Right lobe of liver (tissue), 6 donors: Measurements from ENCODE around the gene ANKLE2. TPM values are rescaled to one million over a fixed set of nuclear protein-coding genes. Genes with fewer than 3 reads are reported as not detected.

Experiments used
- ATAC-seq, 4 donors: fragments of 200-7000 bp; cut with Tn5 transposase; one replicate each; pipeline ENCODE4 v1.9.1; 2020; ENCODE audit warnings: mild to moderate bottlenecking in 4 of 4, moderate library complexity in 4 of 4
- DNase-seq, 3 donors: peaks; one replicate each; pipeline ENCODE4 v3.0.0-alpha.2; 2020
- H3K27ac ChIP-seq, 3 donors: fragments of 200-600 bp; one replicate each; pipeline ENCODE4 v1.8.0; 2022
- H3K27me3 ChIP-seq, 2 donors: fragments of 200-600 bp; one replicate each; pipeline ENCODE4 v1.8.0; 2022
- H3K36me3 ChIP-seq, 4 donors: fragments of 200-600 bp; sonication (generic) in 1 of 4; one replicate each; pipeline versions ENCODE4 v1.5.1 to v1.8.0; 2017 to 2022; ENCODE audit warnings: control low read depth in 1 of 4
- H3K4me1 ChIP-seq, 4 donors: fragments of 200-600 bp; sonication (generic) in 1 of 4; one replicate each; pipeline versions ENCODE4 v1.5.1 to v1.8.0; 2017 to 2022; ENCODE audit warnings: control low read depth in 1 of 4
- H3K4me3 ChIP-seq, 3 donors: fragments of 200-600 bp; one replicate each; pipeline ENCODE4 v1.8.0; 2022
- H3K9me3 ChIP-seq, 4 donors: fragments of 200-600 bp; sonication (generic) in 1 of 4; one replicate each; pipeline versions ENCODE4 v1.5.1 to v1.8.0; 2017 to 2022; ENCODE audit warnings: control low read depth in 1 of 4
- POLR2A ChIP-seq: fragments of 450-650 bp; IDR thresholded peaks from one replicate; pipeline ENCODE4 v1.6.1; 2017; ENCODE audit warnings: antibody characterized with exemption, mild to moderate bottlenecking
- WGBS: methylation state at CpG from one replicate; pipeline ENCODE4 v1.1.6; 2018; ENCODE audit warnings: low coverage, low lambda C conversion rate; ENCODE audit not compliant: insufficient coverage; ENCODE audit errors: missing lambda C conversion rate; 5-methylcytosine and 5-hydroxymethylcytosine counted together
- intact Hi-C, 2 donors: fragments of 100-400 bp; cut with DNase I; formaldehyde crosslinking; loops; one replicate each; pipeline versions ENCODE4 v1.11.2 to v1.14.1; 2022
- total RNA-seq, 6 experiments: library from RNA; depleted of rRNA in 2 of 6; stranded (reverse); fragments of >200 nt in 2 of 6; fragmentation: NEBNext Ultra II Directional in 3 of 6; extraction: Animal tissue kit (Norgen Biotek cat#: 25700) in 3 of 6; gene quantifications; one replicate each; pipeline versions ENCODE4 v1.1.0 to v1.2.4, GENCODE V29; 2016 to 2023
- TF ChIP-seq, protein P1 (sequence below), 4 donors: fragments of 200-600 bp in 3 of 4; fragments of 450-650 bp in 1 of 4; IDR thresholded peaks; one replicate each; pipeline versions ENCODE4 v1.5.1 to v1.8.0; 2016 to 2022; ENCODE audit warnings: antibody characterized with exemption in 4 of 4, mild to moderate bottlenecking in 2 of 4
- donor health status: DM: no; HTN: yes; CAD: no.
- donor health status: DM: no; HTN: no; CAD: no.
- donor health status: DM: no; HTN: no; CAD: no.
- donor health status: DM: no; HTN: yes; CAD: no.
- donor health status: DM: no; HTN: yes; CAD: no.

Gene ANKLE2
- total RNA-seq, 6 experiments from 2014 or later = 13.9 to 25.1 (median 15.7) TPM

DNA sequence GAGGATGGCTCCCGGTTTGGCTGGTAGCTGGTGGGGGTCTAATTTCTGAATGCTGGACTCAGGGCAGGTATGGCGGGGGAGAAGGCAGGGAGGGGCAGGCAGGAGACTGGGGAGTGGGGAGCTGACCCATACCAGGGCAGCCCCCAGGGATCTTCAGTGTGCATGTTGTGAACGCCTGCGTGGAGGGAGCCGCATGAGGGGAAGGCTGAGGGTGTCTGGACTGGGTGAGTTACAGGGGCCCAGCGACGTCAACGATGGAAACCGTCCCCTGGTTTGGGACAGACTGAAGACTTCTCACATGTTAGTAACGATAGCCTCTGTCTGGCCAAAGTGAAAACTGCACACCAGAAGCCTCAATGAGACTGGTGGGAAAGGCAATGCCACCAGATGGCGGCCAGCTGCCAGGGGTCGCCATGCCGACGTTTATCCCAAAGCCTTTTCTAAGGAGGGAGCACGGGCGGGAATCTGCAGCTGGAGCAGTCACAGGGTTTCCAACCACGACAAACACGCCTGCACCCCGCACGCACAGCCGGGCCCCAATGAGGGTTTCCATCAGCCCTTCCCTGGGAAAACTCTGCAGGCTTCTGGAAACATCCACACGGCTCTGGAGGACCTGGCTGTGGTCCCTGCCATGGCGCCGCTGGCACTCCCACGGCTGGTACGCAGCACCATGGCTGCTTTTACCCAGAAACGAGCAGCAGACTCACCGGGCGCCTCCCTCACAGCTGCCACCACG, 37.0 kb downstream of the ANKLE2 start:
- Histone ChIP-seq H3K27ac (no peak overlapping the region), H3K9me3 (no peaks in the 10 kb centered on the region), H3K4me1 (no peaks in the 10 kb centered on the region), H3K4me3 (no peak overlapping the region), H3K27me3 (no peaks in the 10 kb centered on the region), H3K36me3 (peaks cover 0 to 60% (median 16%) of the 10 kb centered on the region in 4 donors)
- intact Hi-C loops = no loop called here
- no peak for TF ChIP-seq POLR2A
- TF ChIP-seq, protein P1, sequence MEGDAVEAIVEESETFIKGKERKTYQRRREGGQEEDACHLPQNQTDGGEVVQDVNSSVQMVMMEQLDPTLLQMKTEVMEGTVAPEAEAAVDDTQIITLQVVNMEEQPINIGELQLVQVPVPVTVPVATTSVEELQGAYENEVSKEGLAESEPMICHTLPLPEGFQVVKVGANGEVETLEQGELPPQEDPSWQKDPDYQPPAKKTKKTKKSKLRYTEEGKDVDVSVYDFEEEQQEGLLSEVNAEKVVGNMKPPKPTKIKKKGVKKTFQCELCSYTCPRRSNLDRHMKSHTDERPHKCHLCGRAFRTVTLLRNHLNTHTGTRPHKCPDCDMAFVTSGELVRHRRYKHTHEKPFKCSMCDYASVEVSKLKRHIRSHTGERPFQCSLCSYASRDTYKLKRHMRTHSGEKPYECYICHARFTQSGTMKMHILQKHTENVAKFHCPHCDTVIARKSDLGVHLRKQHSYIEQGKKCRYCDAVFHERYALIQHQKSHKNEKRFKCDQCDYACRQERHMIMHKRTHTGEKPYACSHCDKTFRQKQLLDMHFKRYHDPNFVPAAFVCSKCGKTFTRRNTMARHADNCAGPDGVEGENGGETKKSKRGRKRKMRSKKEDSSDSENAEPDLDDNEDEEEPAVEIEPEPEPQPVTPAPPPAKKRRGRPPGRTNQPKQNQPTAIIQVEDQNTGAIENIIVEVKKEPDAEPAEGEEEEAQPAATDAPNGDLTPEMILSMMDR (IDR thresholded peaks at IDR 0.05) = no peak
- no peak for DNase-seq
- 98% methylated on average over 6 of the region's 30 CpGs for WGBS
- no peak for ATAC-seq

DNA sequence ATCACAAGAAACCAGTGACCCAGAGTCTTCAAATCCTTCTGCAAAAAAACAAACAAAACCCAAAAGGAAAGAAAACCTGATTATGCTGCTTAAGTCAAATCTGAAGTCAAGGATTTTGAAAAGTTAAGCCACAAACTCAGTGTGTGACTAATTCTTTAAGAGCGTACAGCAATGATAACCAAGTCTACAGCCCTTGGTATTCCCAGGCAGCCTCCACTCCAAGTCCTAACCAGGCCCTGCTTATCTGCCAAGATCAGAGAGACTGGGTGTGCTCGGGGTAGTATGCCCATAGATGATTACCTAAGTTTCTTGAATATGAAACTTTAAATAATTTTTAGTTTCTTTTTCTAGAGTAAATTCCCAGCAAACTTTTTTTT, 37.9 kb downstream of the ANKLE2 start:
- no peaks in the 10 kb centered on the region for H3K9me3 ChIP-seq
- no peaks in the 10 kb centered on the region for H3K27me3 ChIP-seq
- H3K4me1 ChIP-seq = no peaks in the 10 kb centered on the region
- ATAC-seq = no peak
- H3K27ac ChIP-seq = no peak overlapping the region
- no peak for DNase-seq
- intact Hi-C loops = no loop called here
- H3K4me3 ChIP-seq = no peak overlapping the region
- WGBS = 80% methylated on average over 2 of the region's 2 CpGs
- TF ChIP-seq, protein P1 (IDR thresholded peaks at IDR 0.05) = no peak
- TF ChIP-seq POLR2A = no peak
- H3K36me3 ChIP-seq = peaks cover 0 to 69% (median 16%) of the 10 kb centered on the region in 4 donors

DNA sequence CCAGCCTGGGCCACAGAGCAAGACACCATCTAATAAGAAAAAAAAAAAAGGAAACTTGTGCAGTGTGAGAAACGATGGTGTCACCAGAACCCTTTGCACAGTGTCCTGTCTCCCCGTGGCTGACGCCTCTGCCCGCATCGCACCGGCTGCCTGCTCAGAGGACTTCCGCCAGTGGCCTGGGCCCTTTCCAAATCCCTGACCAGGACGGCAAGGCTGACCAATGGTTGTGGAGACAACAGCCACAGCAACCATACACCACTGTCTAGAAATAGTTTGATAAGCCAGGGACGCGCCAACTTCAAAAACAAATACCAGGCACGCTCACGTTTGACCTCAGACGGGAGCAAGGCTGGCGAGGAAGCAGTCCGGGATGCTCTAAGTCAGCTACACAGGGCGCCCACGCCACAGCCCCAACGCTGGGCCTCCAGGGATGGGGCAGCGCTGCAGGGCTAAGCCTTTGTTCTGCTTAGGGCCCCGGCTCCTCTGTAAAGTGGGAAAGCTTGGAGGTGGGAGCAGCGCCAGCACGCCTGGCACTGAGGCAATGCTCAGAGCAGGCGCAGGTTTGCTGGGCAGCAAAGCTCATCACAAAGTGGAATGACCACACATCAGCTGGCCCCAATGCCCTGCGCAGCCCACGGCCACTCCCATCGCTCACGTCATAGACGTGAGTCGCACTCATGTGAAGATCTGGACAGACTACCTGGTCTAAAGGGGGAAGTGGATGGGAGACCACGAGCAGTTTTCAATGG, 38.4 kb downstream of the ANKLE2 start:
- Histone ChIP-seq H3K9me3 (no peaks in the 10 kb centered on the region), H3K27me3 (no peaks in the 10 kb centered on the region), H3K27ac (no peak overlapping the region), H3K4me1 (no peaks in the 10 kb centered on the region), H3K4me3 (no peak overlapping the region), H3K36me3 (peaks cover 0 to 68% (median 16%) of the 10 kb centered on the region in 4 donors)
- WGBS = 90% methylated on average over 13 of the region's 30 CpGs
- TF ChIP-seq POLR2A = no peak
- TF ChIP-seq, protein P1 (IDR thresholded peaks at IDR 0.05) = no peak
- no peak for ATAC-seq
- intact Hi-C loops = no loop called here
- DNase-seq = no peak

DNA sequence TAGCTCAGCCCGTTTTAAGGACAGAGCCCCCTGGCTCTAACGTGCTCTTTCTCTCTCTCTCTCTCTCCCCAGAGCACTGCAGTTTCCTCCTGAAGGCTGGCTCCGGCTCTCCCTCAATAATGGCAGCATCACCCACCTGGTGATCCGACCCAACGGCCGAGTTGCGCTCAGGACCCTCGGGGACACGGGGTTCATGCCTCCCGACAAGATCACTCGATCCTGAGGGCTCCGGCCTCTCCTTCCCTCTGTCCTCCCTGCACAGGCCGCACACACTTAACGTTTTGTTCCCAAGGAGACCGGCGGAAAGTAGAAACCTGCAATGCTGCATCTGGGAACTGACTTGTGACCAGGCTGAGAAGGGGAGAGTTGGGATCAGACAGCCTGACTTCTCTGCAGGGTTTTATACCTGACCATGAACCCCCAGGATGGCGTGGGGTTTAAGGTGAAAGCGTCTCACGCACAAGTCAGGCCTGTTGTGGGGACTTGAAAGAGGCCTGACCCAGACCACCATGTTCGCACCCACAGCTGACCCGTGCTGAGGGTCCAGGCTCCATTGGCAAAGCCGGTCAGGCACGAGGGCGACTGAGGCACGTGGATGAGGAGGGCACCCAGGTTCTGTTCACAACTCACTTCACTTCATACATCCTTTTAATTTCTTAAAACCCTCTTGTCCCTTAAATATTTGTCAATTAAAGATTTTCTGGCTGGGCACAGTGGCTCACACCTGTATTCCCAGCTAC, 40.9 kb downstream of the ANKLE2 start:
- H3K36me3 ChIP-seq = peaks cover 0 to 62% (median 9%) of the 10 kb centered on the region in 4 donors
- no peak overlapping the region for H3K4me3 ChIP-seq
- H3K27me3 ChIP-seq = no peaks in the 10 kb centered on the region

More for the DNA sequence above, 40.9 kb downstream of the ANKLE2 start:
- TF ChIP-seq POLR2A = no peak
- TF ChIP-seq, protein P1 (IDR thresholded peaks at IDR 0.05) = no peak
- DNase-seq (no peak), ATAC-seq (no peak)
- Histone ChIP-seq H3K9me3 (no peaks in the 10 kb centered on the region), H3K4me1 (no peaks in the 10 kb centered on the region), H3K27ac (no peak overlapping the region)
- intact Hi-C loops = no loop called here
- WGBS = 94% methylated on average over 11 of the region's 25 CpGs
